ENCODE measurements around the gene FLT3.

The FLT3 gene

DNA sequence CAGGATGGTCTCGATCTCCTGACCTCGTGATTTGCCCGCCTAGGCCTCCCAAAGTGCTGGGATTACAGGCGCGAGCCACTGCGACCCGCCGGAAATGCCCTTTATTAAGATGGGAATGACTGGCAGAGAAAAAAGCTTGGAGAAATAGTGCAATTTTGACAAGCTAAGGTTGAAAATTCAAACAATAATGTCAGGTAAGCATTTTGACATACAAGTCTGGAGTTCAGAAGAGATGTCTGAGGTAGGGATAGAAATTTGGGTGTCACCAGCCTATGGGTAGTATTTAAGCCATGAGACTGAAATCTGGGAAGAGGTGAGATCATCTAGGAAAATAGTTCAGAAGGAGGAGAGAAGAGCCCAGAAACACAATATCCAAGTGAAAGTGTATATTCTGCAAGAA is 20.8 kb upstream of the FLT3 start:
- no peak overlapping the region for H3K27ac ChIP-seq (replicated peaks)
- H3K4me3 ChIP-seq (replicated peaks; ENCODE audit: insufficient read depth, low read length): no peak overlapping the region
- DNase-seq (ENCODE audit: low read depth in 1 of 2, low spot score in 1 of 2): no peak
- TF ChIP-seq, protein P1, sequence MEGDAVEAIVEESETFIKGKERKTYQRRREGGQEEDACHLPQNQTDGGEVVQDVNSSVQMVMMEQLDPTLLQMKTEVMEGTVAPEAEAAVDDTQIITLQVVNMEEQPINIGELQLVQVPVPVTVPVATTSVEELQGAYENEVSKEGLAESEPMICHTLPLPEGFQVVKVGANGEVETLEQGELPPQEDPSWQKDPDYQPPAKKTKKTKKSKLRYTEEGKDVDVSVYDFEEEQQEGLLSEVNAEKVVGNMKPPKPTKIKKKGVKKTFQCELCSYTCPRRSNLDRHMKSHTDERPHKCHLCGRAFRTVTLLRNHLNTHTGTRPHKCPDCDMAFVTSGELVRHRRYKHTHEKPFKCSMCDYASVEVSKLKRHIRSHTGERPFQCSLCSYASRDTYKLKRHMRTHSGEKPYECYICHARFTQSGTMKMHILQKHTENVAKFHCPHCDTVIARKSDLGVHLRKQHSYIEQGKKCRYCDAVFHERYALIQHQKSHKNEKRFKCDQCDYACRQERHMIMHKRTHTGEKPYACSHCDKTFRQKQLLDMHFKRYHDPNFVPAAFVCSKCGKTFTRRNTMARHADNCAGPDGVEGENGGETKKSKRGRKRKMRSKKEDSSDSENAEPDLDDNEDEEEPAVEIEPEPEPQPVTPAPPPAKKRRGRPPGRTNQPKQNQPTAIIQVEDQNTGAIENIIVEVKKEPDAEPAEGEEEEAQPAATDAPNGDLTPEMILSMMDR (IDR thresholded peaks at IDR 0.05; ENCODE audit: insufficient read depth, low read length): no peak
- TF ChIP-seq SPI1 (IDR thresholded peaks at IDR 0.05; ENCODE audit: borderline replicate concordance, low read depth): no peak
- TF ChIP-seq GABPA (IDR thresholded peaks at IDR 0.05; ENCODE audit: low read depth): no peak
- no peak for TF ChIP-seq POLR2AphosphoS5 (IDR thresholded peaks at IDR 0.05; ENCODE audit: low read depth)
- TF ChIP-seq REST (IDR thresholded peaks at IDR 0.05; ENCODE audit: insufficient replicate concordance, low read depth): no peak
- no peaks in the 10 kb centered on the region for H3K27me3 ChIP-seq (ENCODE audit: insufficient read depth, poor library complexity, severe bottlenecking)

DNA sequence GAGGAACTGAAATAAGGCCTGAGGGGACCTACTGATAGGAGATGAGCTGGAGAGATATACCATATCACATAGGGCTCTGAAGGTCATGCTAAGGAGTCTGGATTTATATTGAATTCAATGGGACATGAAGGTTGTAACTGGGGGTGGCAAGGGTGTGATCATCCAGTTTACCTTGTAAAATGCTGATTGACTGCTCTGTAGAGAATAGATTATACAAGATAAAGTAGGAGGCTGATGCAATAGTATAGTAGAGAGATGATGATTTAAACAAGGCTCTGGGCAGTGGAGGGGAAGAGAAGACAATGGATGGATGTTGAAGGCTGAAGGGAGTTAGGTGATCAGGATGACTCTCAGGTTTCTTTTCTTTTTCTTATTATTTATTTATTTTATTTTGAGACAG is 19.9 kb upstream of the FLT3 start:
- no peak for TF ChIP-seq POLR2AphosphoS5 (IDR thresholded peaks at IDR 0.05; ENCODE audit: low read depth)
- TF ChIP-seq GABPA (IDR thresholded peaks at IDR 0.05; ENCODE audit: low read depth): no peak
- TF ChIP-seq REST (IDR thresholded peaks at IDR 0.05; ENCODE audit: insufficient replicate concordance, low read depth): no peak
- TF ChIP-seq, protein P1 (IDR thresholded peaks at IDR 0.05; ENCODE audit: insufficient read depth, low read length): no peak
- no peak for TF ChIP-seq SPI1 (IDR thresholded peaks at IDR 0.05; ENCODE audit: borderline replicate concordance, low read depth)
- Histone ChIP-seq H3K27me3 (ENCODE audit: insufficient read depth, poor library complexity, severe bottlenecking) (no peaks in the 10 kb centered on the region), H3K4me3 (replicated peaks; ENCODE audit: insufficient read depth, low read length) (no peak overlapping the region), H3K27ac (replicated peaks) (no peak overlapping the region)
- DNase-seq (ENCODE audit: low read depth in 1 of 2, low spot score in 1 of 2): no peak

GRCh38 chr13:28117689-28118377 is 17.5 kb upstream of the FLT3 start:
- no peaks in the 10 kb centered on the region for H3K27me3 ChIP-seq (ENCODE audit: insufficient read depth, poor library complexity, severe bottlenecking)
- DNase-seq (ENCODE audit: low read depth in 1 of 2, low spot score in 1 of 2): no peak
- TF ChIP-seq, protein P1 (IDR thresholded peaks at IDR 0.05; ENCODE audit: insufficient read depth, low read length): no peak
- TF ChIP-seq REST (IDR thresholded peaks at IDR 0.05; ENCODE audit: insufficient replicate concordance, low read depth): no peak
- no peak overlapping the region for H3K4me3 ChIP-seq (replicated peaks; ENCODE audit: insufficient read depth, low read length)
- H3K27ac ChIP-seq (replicated peaks): no peak overlapping the region

Data from HL-60 (cell line).